SU-DHL-6 (cell line): ENCODE data around the gene WNK1.
"Not testable (repeated sequence)": the region's sequence is repeated elsewhere in the genome, so short reads cannot be mapped to it uniquely, and the experiment has no call there.

Experiments used
- EZH2phosphoT487 ChIP-seq: fragments of 200-600 bp; sonication (generic), shearing (Covaris generic); conservative IDR thresholded peaks from 2 replicates; pipeline ENCODE4 v1.6.1; 2018; ENCODE audit warnings: mild to moderate bottlenecking, antibody characterized with exemption, low read length, moderate library complexity, mixed read lengths
- TF ChIP-seq, protein P1 (sequence below): fragments of 200-600 bp; sonication (generic); IDR thresholded peaks from one replicate; pipeline ENCODE4 v1.5.1; 2017; ENCODE audit warnings: antibody characterized with exemption, mild to moderate bottlenecking, low read length, moderate library complexity; ENCODE audit not compliant: insufficient read depth, poor library complexity, severe bottlenecking

DNA sequence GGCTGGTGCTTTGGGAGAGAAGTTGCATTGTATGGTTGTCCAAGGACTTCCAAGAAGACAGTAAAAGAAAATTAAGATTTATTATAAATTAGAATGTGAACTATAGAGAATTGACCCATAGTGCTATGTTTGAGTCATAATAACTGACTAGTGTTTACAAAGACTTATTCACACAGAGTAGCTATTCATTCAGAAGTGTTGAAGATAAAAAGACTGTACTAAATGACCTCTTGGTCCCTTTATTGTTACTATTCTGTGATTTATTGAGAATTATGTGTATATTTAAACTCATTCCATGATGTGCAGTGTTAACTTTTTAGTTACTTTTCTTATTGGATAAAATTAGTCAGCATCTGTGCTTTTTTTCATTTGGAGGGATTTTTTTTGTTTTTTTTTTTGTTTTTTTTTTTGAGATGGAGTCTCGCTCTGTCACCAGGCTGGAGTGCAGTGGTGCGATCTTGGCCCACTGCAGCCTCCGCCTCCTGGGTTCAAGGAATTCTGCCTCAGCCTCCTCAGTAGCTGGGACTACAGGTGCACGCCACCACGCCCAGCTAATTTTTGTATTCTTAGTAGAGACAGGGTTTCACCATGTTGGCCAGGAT is 24.5 kb downstream of the WNK1 start:
- TF ChIP-seq, protein P1, sequence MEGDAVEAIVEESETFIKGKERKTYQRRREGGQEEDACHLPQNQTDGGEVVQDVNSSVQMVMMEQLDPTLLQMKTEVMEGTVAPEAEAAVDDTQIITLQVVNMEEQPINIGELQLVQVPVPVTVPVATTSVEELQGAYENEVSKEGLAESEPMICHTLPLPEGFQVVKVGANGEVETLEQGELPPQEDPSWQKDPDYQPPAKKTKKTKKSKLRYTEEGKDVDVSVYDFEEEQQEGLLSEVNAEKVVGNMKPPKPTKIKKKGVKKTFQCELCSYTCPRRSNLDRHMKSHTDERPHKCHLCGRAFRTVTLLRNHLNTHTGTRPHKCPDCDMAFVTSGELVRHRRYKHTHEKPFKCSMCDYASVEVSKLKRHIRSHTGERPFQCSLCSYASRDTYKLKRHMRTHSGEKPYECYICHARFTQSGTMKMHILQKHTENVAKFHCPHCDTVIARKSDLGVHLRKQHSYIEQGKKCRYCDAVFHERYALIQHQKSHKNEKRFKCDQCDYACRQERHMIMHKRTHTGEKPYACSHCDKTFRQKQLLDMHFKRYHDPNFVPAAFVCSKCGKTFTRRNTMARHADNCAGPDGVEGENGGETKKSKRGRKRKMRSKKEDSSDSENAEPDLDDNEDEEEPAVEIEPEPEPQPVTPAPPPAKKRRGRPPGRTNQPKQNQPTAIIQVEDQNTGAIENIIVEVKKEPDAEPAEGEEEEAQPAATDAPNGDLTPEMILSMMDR = not testable (repeated sequence)
- TF ChIP-seq EZH2phosphoT487 = not testable (repeated sequence)
